OCI-LY7 (cell line): ENCODE data around the gene SP110. TPM values are rescaled to one million over a fixed set of nuclear protein-coding genes. Genes with fewer than 3 reads are reported as not detected.

Experiments used
- BruUV-seq: library from RNA; stranded (reverse); fragments of 400-500 nt; replicated peaks from 2 replicates; lab custom pipeline; 2021; lab: Mats Ljungman, UMichigan
- CTCF ChIA-PET: fragments of 300-600 bp; sonication (Branson Sonifier 250); formaldehyde crosslinking; loops from one replicate; lab custom pipeline; 2022; ENCODE audit warnings: antibody characterized with exemption; ENCODE audit not compliant: unreplicated experiment; lab: Charles Lee
- POLR2A ChIA-PET: fragments of 300-600 bp; sonication (Branson Sonifier 250); formaldehyde crosslinking; loops from one replicate; lab custom pipeline; 2022; ENCODE audit warnings: antibody characterized with exemption; lab: Charles Lee
- DNase-seq: peaks from one replicate; pipeline ENCODE4 v3.0.0-alpha.2; 2015; ENCODE audit warnings: low spot score
- H2AFZ ChIP-seq: fragments of 200-600 bp; sonication (generic), shearing (Covaris generic); 2 replicates; pipeline ENCODE4 v1.6.1; 2014; ENCODE audit warnings: mild to moderate bottlenecking, antibody characterized with exemption, low read length, moderate library complexity
- H3K27ac ChIP-seq: fragments of 200-600 bp; sonication (generic); 2 replicates; pipeline ENCODE4 v1.5.1; 2014; ENCODE audit warnings: mixed run types, low read depth, mild to moderate bottlenecking, moderate library complexity, low read length, inconsistent platforms; ENCODE audit not compliant: poor library complexity, severe bottlenecking
- H3K36me3 ChIP-seq: fragments of 200-600 bp; sonication (generic); 2 replicates; pipeline ENCODE4 v1.6.1; 2014; ENCODE audit warnings: mild to moderate bottlenecking, antibody characterized with exemption, low read length, moderate library complexity, mixed read lengths; ENCODE audit not compliant: insufficient read depth
- H3K4me1 ChIP-seq: fragments of 200-600 bp; sonication (generic); 2 replicates; pipeline ENCODE4 v1.5.1; 2014; ENCODE audit warnings: mild to moderate bottlenecking, low read length; ENCODE audit not compliant: insufficient read depth, poor library complexity, severe bottlenecking
- H3K4me2 ChIP-seq: fragments of 200-600 bp; sonication (generic); 2 replicates; pipeline ENCODE4 v1.6.1; 2014; ENCODE audit warnings: mild to moderate bottlenecking, low read length
- H3K4me3 ChIP-seq: fragments of 200-600 bp; sonication (generic); 2 replicates; pipeline ENCODE4 v1.5.1; 2014; ENCODE audit warnings: mild to moderate bottlenecking, low read depth, low read length; ENCODE audit not compliant: poor library complexity, severe bottlenecking
- H3K79me2 ChIP-seq: fragments of 200-600 bp; sonication (generic); 2 replicates; pipeline ENCODE4 v1.6.1; 2016; ENCODE audit warnings: low read depth, mild to moderate bottlenecking, low read length, moderate library complexity, mixed read lengths; ENCODE audit not compliant: insufficient read depth
- H3K9me2 ChIP-seq: fragments of 200-600 bp; sonication (generic); 2 replicates; pipeline ENCODE4 v1.6.1; 2016; ENCODE audit warnings: mild to moderate bottlenecking, low read length, mixed read lengths; ENCODE audit not compliant: insufficient read depth
- H3K9me3 ChIP-seq: fragments of 200-600 bp; sonication (generic); 2 replicates; pipeline ENCODE4 v1.6.1; 2014; ENCODE audit warnings: mild to moderate bottlenecking, mixed run types, low read length, mixed read lengths
- H4K20me1 ChIP-seq: fragments of 200-600 bp; sonication (generic); 2 replicates; pipeline ENCODE4 v1.6.1; 2014; ENCODE audit warnings: mild to moderate bottlenecking, antibody characterized with exemption, low read length, moderate library complexity, mixed read lengths; ENCODE audit not compliant: insufficient read depth
- CTCF ChIP-seq: fragments of 200-600 bp; sonication (generic); conservative IDR thresholded peaks from 2 replicates; pipeline ENCODE4 v1.5.1; 2014; ENCODE audit warnings: mild to moderate bottlenecking, antibody characterized with exemption, low read length, moderate library complexity, mixed read lengths
- EZH2phosphoT487 ChIP-seq: fragments of 200-600 bp; sonication (generic); IDR thresholded peaks from 2 replicates; pipeline ENCODE4 v1.6.1; 2018; ENCODE audit warnings: low read depth, borderline replicate concordance, mild to moderate bottlenecking, mixed run types, antibody characterized with exemption, low read length, moderate library complexity, mixed read lengths
- intact Hi-C: fragments of 100-400 bp; cut with micrococcal nuclease; formaldehyde crosslinking; loops from one replicate; pipeline ENCODE4 v1.10.0; 2022; ENCODE audit not compliant: unreplicated experiment
- total RNA-seq, 2 experiments: library from RNA; depleted of rRNA in 1 of 2; stranded (reverse); fragments of >200 nt in 1 of 2; shearing (Covaris generic) in 1 of 2; gene quantifications; 2 replicates each; pipeline ENCODE4 v1.2.3, GENCODE V29; 2014 to 2022

Gene SP110
- total RNA-seq, 2 experiments from 2014 or later = 9.3 to 15.7 TPM

- CTCF ChIA-PET = no interaction called here
- H3K36me3 ChIP-seq = no peaks in the 10 kb centered on the region; the same call in 1 of the 2 replicates
- peak overlapping the region; percentile 55; the same call in 1 of the 2 replicates for H3K4me2 ChIP-seq
- no peak overlapping the region for H2AFZ ChIP-seq
- no peaks in the 10 kb centered on the region for H3K79me2 ChIP-seq
- TF ChIP-seq CTCF (no peak), EZH2phosphoT487 (no peak)
- POLR2A ChIA-PET = interaction anchor here (0.7 to 1.2 kb wide), 4 partner anchors 10 to 101 kb away, joined by 3 to 6 read pairs (median 4); no protein-coding TSS in a partner anchor
- no peak for DNase-seq
- H3K27ac ChIP-seq = no peak overlapping the region
- H4K20me1 ChIP-seq = no peaks in the 10 kb centered on the region
- no peaks in the 10 kb centered on the region for H3K9me2 ChIP-seq
- intact Hi-C loops = loop anchor here (5.0 kb wide), 2 partner anchors 90 to 190 kb away; partner anchors contain the start of gene SP100
- peaks cover 27% of the 10 kb centered on the region for H3K9me3 ChIP-seq
- BruUV-seq = no TSS peak
- peak overlapping the region; percentile 14 for H3K4me3 ChIP-seq
- peaks cover 42% of the 10 kb centered on the region for H3K4me1 ChIP-seq
Observed at GRCh38 chr2:230227216-230227615, 7.4 kb upstream of the SP110 start.

- H2AFZ ChIP-seq = peak overlapping the region; percentile 41; the same call in 1 of the 2 replicates
- no peaks in the 10 kb centered on the region for H3K9me2 ChIP-seq
- TF ChIP-seq EZH2phosphoT487 (no peak), CTCF (no peak)
- H3K4me2 ChIP-seq = peak overlapping the region; percentile 86
- H3K9me3 ChIP-seq = peaks cover 20% of the 10 kb centered on the region
- no peaks in the 10 kb centered on the region for H4K20me1 ChIP-seq
- peak overlapping the region; percentile 69 for H3K27ac ChIP-seq
- ChIA-PET CTCF (interaction anchor here (0.6 kb wide), 1 partner anchor 830 kb away, joined by 6 read pairs; the partner anchor contains the start of gene PSMD1), POLR2A (interaction anchor here (0.6 to 1.2 kb wide), 2 partner anchors 9 to 88 kb away, joined by 3 to 4 read pairs; no protein-coding TSS in a partner anchor)
- H3K4me1 ChIP-seq = peaks cover 53% of the 10 kb centered on the region
- H3K36me3 ChIP-seq = no peaks in the 10 kb centered on the region; the same call in 1 of the 2 replicates
- intact Hi-C loops = loop anchor here (1.0 to 5.0 kb wide), 3 partner anchors 21 to 191 kb away; partner anchors contain the start of gene SP100
- BruUV-seq = TSS peak; percentile 74
- peak overlapping the region; percentile 51 for H3K4me3 ChIP-seq
- H3K79me2 ChIP-seq = no peaks in the 10 kb centered on the region
- peak; percentile 88 for DNase-seq
Observed at GRCh38 chr2:230226051-230226551, 6.3 kb upstream of the SP110 start.

GRCh38 chr2:230225486-230225885 is 5.7 kb upstream of the SP110 start, which contains the start of gene SP140:
TSS of gene SP140 (plus strand) at chr2:230225736. CDS start at chr2:230225845, 109 bp downstream.
- ChIA-PET CTCF (interaction anchor here (0.6 kb wide), 1 partner anchor 831 kb away, joined by 6 read pairs; the partner anchor contains the start of gene PSMD1), POLR2A (interaction anchor here (0.6 kb wide), 1 partner anchor 8 kb away, joined by 3 read pairs; no protein-coding TSS in a partner anchor)
- intact Hi-C loops = loop anchor here (5.0 kb wide), 2 partner anchors 92 to 192 kb away; partner anchors contain the start of gene SP100
- H3K27ac ChIP-seq = peak within 1 kb of the TSS; percentile 69
- no peaks in the 10 kb centered on the region for H3K79me2 ChIP-seq
- peak; percentile 57 for DNase-seq
- H2AFZ ChIP-seq = peak within 1 kb of the TSS; percentile 41; the same call in 1 of the 2 replicates
- H3K4me3 ChIP-seq = peak within 1 kb of the TSS; percentile 51
- no peaks in the 10 kb centered on the region for H4K20me1 ChIP-seq
- peak within 1 kb of the TSS; percentile 86 for H3K4me2 ChIP-seq
- no peak for TF ChIP-seq EZH2phosphoT487
- TF ChIP-seq CTCF = no peak
- BruUV-seq = no TSS peak
- peaks cover 14% of the 10 kb centered on the region for H3K9me3 ChIP-seq
- peaks cover 54% of the 10 kb centered on the region for H3K4me1 ChIP-seq
- H3K9me2 ChIP-seq = no peaks in the 10 kb centered on the region
- H3K36me3 ChIP-seq = no peaks in the 10 kb centered on the region; the same call in 1 of the 2 replicates
